B cell (primary cell): ENCODE data around the gene TSKU.

Experiments used
- EZH2 ChIP-seq: IDR thresholded peaks from 2 replicates; pipeline ENCODE4 v1.6.1; 2012; ENCODE audit warnings: borderline replicate concordance, low read depth, mild to moderate bottlenecking, moderate library complexity, low read length; ENCODE audit not compliant: insufficient read depth, poor library complexity, severe bottlenecking
- TF ChIP-seq, protein P1 (sequence below): fragments of 200-600 bp; IDR thresholded peaks from one replicate; pipeline ENCODE4 v1.8.0; 2022; ENCODE audit warnings: antibody characterized with exemption, mild to moderate bottlenecking

DNA sequence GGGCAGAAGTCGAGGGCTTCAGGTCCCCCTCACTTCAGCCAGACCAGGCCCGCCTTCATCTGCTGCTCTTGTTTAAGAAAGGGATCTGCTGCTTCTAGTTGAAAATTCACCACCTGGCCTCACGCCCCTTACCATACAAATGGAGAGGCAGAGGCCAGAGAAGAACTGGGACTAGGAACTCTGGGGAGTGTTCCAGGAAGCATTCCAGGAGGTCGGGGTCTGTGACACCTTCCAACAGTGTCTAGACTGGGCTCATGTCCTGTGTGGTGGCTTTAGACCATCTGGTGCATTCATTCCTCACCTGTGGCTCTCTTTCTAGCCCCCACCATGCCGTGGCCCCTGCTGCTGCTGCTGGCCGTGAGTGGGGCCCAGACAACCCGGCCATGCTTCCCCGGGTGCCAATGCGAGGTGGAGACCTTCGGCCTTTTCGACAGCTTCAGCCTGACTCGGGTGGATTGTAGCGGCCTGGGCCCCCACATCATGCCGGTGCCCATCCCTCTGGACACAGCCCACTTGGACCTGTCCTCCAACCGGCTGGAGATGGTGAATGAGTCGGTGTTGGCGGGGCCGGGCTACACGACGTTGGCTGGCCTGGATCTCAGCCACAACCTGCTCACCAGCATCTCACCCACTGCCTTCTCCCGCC lies 12.3 kb downstream of the TSKU start:
- no peak for TF ChIP-seq EZH2
- TF ChIP-seq, protein P1, sequence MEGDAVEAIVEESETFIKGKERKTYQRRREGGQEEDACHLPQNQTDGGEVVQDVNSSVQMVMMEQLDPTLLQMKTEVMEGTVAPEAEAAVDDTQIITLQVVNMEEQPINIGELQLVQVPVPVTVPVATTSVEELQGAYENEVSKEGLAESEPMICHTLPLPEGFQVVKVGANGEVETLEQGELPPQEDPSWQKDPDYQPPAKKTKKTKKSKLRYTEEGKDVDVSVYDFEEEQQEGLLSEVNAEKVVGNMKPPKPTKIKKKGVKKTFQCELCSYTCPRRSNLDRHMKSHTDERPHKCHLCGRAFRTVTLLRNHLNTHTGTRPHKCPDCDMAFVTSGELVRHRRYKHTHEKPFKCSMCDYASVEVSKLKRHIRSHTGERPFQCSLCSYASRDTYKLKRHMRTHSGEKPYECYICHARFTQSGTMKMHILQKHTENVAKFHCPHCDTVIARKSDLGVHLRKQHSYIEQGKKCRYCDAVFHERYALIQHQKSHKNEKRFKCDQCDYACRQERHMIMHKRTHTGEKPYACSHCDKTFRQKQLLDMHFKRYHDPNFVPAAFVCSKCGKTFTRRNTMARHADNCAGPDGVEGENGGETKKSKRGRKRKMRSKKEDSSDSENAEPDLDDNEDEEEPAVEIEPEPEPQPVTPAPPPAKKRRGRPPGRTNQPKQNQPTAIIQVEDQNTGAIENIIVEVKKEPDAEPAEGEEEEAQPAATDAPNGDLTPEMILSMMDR = no peak
